Activated T-helper 2 cell treated with anti-CD3 and anti-CD28 coated beads, Interferon-gamma antibody, Interleukin-2, Interleukin-4, amounts not matched to agents 10 μg/mL and 5 μg/mL and 100 μg/mL, durations not matched to agents 14 hours and 24 hours and 36 hours (primary cell): ENCODE measurements around the gene SEC31A. TPM values are rescaled to one million over a fixed set of nuclear protein-coding genes. Genes with fewer than 3 reads are reported as not detected.
"Not testable (repeated sequence)": the region's sequence is repeated elsewhere in the genome, so short reads cannot be mapped to it uniquely, and the experiment has no call there.

Experiments
- DNase-seq: peaks from one replicate; pipeline ENCODE4 v3.0.0; 2021; ENCODE audit warnings: low spot score
- H3K27ac Mint-ChIP-seq: one replicate; pipeline ENCODE4 v1.8.0; 2021; ENCODE audit warnings: mixed read lengths
- H3K27me3 Mint-ChIP-seq: one replicate; pipeline ENCODE4 v1.8.0; 2021; ENCODE audit warnings: low read depth, mixed read lengths
- H3K36me3 Mint-ChIP-seq: one replicate; pipeline ENCODE4 v1.8.0; 2021; ENCODE audit warnings: low read depth, mixed read lengths
- H3K4me1 Mint-ChIP-seq: one replicate; pipeline ENCODE4 v1.8.0; 2021; ENCODE audit warnings: low read depth, mixed read lengths
- H3K4me3 Mint-ChIP-seq: one replicate; pipeline ENCODE4 v1.8.0; 2021; ENCODE audit warnings: low read depth, mild to moderate bottlenecking, moderate library complexity, mixed read lengths
- H3K9me3 Mint-ChIP-seq: one replicate; pipeline ENCODE4 v1.8.0; 2021; ENCODE audit warnings: mixed read lengths
- intact Hi-C: fragments of 100-400 bp; cut with micrococcal nuclease; formaldehyde crosslinking; loops from one replicate; pipeline ENCODE4 v1.15.1; 2023
- total RNA-seq: library from RNA; stranded (reverse); gene quantifications from 2 replicates; pipeline ENCODE4 v1.2.3, GENCODE V29; 2022

SEC31A gene
- total RNA-seq, 1 donor from 2014 or later: 142 TPM

- Mint-ChIP-seq H3K27me3 (no peaks in the 10 kb centered on the region), H3K4me1 (peaks cover 46% of the 10 kb centered on the region), H3K27ac (peak overlapping the region; percentile 91), H3K4me3 (peak overlapping the region; percentile 89), H3K9me3 (no peaks in the 10 kb centered on the region), H3K36me3 (peaks cover 54% of the 10 kb centered on the region)
- intact Hi-C loops: loop anchor here (2.0 to 5.0 kb wide), 2 partner anchors 38 to 120 kb away; partner anchors contain the start of gene LIN54
- no peak for DNase-seq
These were observed 439 bp downstream of the SEC31A start for GRCh38 chr4:82890528-82890900.

GRCh38 chr4:82889287-82889686 lies 1.7 kb downstream of the SEC31A start:
- peaks cover 54% of the 10 kb centered on the region for H3K36me3 Mint-ChIP-seq
- H3K4me3 Mint-ChIP-seq: peak overlapping the region; percentile 89
- intact Hi-C loops: no loop called here
- no peaks in the 10 kb centered on the region for H3K9me3 Mint-ChIP-seq
- no peak for DNase-seq
- H3K27ac Mint-ChIP-seq: peak overlapping the region; percentile 91
- peaks cover 50% of the 10 kb centered on the region for H3K4me1 Mint-ChIP-seq
- H3K27me3 Mint-ChIP-seq: no peaks in the 10 kb centered on the region

GRCh38 chr4:82886147-82886942 lies 4.6 kb downstream of the SEC31A start:
- H3K27ac Mint-ChIP-seq: no peak overlapping the region
- H3K27me3 Mint-ChIP-seq: no peaks in the 10 kb centered on the region
- intact Hi-C loops: no loop called here
- H3K36me3 Mint-ChIP-seq: peaks cover 51% of the 10 kb centered on the region
- DNase-seq: no peak
- H3K9me3 Mint-ChIP-seq: no peaks in the 10 kb centered on the region
- no peak overlapping the region for H3K4me3 Mint-ChIP-seq
- H3K4me1 Mint-ChIP-seq: peaks cover 40% of the 10 kb centered on the region

GRCh38 chr4:82885410-82885809 lies 5.5 kb downstream of the SEC31A start:
- intact Hi-C loops: no loop called here
- Mint-ChIP-seq H3K27ac (no peak overlapping the region), H3K36me3 (peaks cover 58% of the 10 kb centered on the region), H3K27me3 (no peaks in the 10 kb centered on the region), H3K4me1 (peaks cover 40% of the 10 kb centered on the region), H3K4me3 (no peak overlapping the region), H3K9me3 (no peaks in the 10 kb centered on the region)
- DNase-seq: no peak

- no peak overlapping the region for H3K27ac Mint-ChIP-seq
- no peak for DNase-seq
- no peaks in the 10 kb centered on the region for H3K27me3 Mint-ChIP-seq
- H3K4me1 Mint-ChIP-seq: peaks cover 29% of the 10 kb centered on the region
- intact Hi-C loops: no loop called here
- peaks cover 72% of the 10 kb centered on the region for H3K36me3 Mint-ChIP-seq
- no peak overlapping the region for H3K4me3 Mint-ChIP-seq
- no peaks in the 10 kb centered on the region for H3K9me3 Mint-ChIP-seq
These were observed 22.4 kb downstream of the SEC31A start for GRCh38 chr4:82868572-82868971.

GRCh38 chr4:82866706-82867385 lies 24.1 kb downstream of the SEC31A start:
- intact Hi-C loops: no loop called here
- no peak overlapping the region for H3K4me3 Mint-ChIP-seq
- no peak for DNase-seq
- H3K27me3 Mint-ChIP-seq: no peaks in the 10 kb centered on the region
- H3K27ac Mint-ChIP-seq: peak overlapping the region; percentile 33
- peaks cover 31% of the 10 kb centered on the region for H3K4me1 Mint-ChIP-seq
- peaks cover 78% of the 10 kb centered on the region for H3K36me3 Mint-ChIP-seq
- H3K9me3 Mint-ChIP-seq: no peaks in the 10 kb centered on the region

GRCh38 chr4:82866033-82866432 lies 24.9 kb downstream of the SEC31A start:
- Mint-ChIP-seq H3K4me1 (peaks cover 34% of the 10 kb centered on the region), H3K27ac (peak overlapping the region; percentile 25), H3K36me3 (peaks cover 84% of the 10 kb centered on the region)
- H3K4me3 Mint-ChIP-seq, H3K27me3 Mint-ChIP-seq, intact Hi-C loops, DNase-seq, H3K9me3 Mint-ChIP-seq: not testable (repeated sequence)

- DNase-seq: peak; percentile 40
- Mint-ChIP-seq H3K4me3 (peak overlapping the region; percentile 11), H3K27me3 (no peaks in the 10 kb centered on the region), H3K9me3 (no peaks in the 10 kb centered on the region), H3K36me3 (peaks cover 80% of the 10 kb centered on the region), H3K27ac (peak overlapping the region; percentile 43), H3K4me1 (peaks cover 34% of the 10 kb centered on the region)
- intact Hi-C loops: loop anchor here (1.0 to 2.0 kb wide), 2 partner anchors 26 to 35 kb away; partner anchors contain the start of genes SEC31A and THAP9
These were observed 25.4 kb downstream of the SEC31A start for GRCh38 chr4:82865592-82865991.

GRCh38 chr4:82864336-82864979 lies 26.5 kb downstream of the SEC31A start:
- Mint-ChIP-seq H3K9me3 (no peaks in the 10 kb centered on the region), H3K4me1 (peaks cover 34% of the 10 kb centered on the region), H3K27ac (peak overlapping the region; percentile 90), H3K27me3 (no peaks in the 10 kb centered on the region), H3K36me3 (peaks cover 72% of the 10 kb centered on the region), H3K4me3 (peak overlapping the region; percentile 65)
- intact Hi-C loops: loop anchor here (2.0 kb wide), 1 partner anchor 36 kb away; the partner anchor contains the start of gene THAP9
- peak; percentile 20 for DNase-seq

- intact Hi-C loops: no loop called here
- no peaks in the 10 kb centered on the region for H3K9me3 Mint-ChIP-seq
- H3K4me1 Mint-ChIP-seq: peaks cover 28% of the 10 kb centered on the region
- H3K4me3 Mint-ChIP-seq: no peak overlapping the region
- H3K27me3 Mint-ChIP-seq: no peaks in the 10 kb centered on the region
- no peak for DNase-seq
- H3K27ac Mint-ChIP-seq: no peak overlapping the region
- peaks cover 64% of the 10 kb centered on the region for H3K36me3 Mint-ChIP-seq
These were observed 29.4 kb downstream of the SEC31A start for GRCh38 chr4:82861529-82861928.

GRCh38 chr4:82860487-82860886 lies 30.5 kb downstream of the SEC31A start:
- H3K27ac Mint-ChIP-seq, H3K27me3 Mint-ChIP-seq, DNase-seq, H3K4me3 Mint-ChIP-seq, H3K9me3 Mint-ChIP-seq, intact Hi-C loops: not testable (repeated sequence)
- Mint-ChIP-seq H3K36me3 (peaks cover 60% of the 10 kb centered on the region), H3K4me1 (peaks cover 20% of the 10 kb centered on the region)

- Mint-ChIP-seq H3K36me3 (peaks cover 70% of the 10 kb centered on the region), H3K27ac (peak overlapping the region; percentile 12), H3K27me3 (no peaks in the 10 kb centered on the region), H3K4me1 (peaks cover 7% of the 10 kb centered on the region), H3K9me3 (no peaks in the 10 kb centered on the region), H3K4me3 (no peak overlapping the region)
- no peak for DNase-seq
- intact Hi-C loops: loop anchor here (1.0 to 5.0 kb wide), 3 partner anchors 39 to 429 kb away; partner anchors contain the start of genes SEC31A and THAP9
These were observed 38.1 kb downstream of the SEC31A start for GRCh38 chr4:82852751-82853285.
